Measurements from ENCODE around the gene RNF187. TPM values are rescaled to one million over a fixed set of nuclear protein-coding genes. Genes with fewer than 3 reads are reported as not detected.
A peak's percentile ranks its signal among the peaks of the same experiment; 100 is the strongest.

RNF187 gene
- total RNA-seq, 2 experiments from 2014 or later = 40.7 to 45.1 TPM

DNA sequence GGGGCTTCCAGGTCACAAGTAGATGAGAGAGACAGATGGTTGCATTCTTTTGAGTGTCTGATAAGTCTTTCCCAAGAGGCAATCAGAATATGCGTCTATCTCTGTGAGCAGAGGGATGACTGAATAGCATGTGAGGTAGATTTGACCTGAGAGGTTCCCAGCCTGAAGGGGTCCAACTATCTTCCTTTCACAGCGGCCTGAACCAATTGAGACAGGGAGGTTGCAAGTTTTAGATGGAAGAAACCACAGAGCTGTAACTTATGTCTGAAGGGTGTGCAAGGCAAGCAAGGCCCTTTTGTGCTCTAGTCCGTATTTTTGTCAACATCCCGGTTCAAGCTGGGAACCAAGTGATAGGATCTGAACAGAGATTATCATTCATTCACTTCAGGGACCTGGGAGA, 9.9 kb upstream of the RNF187 start:
- no peak for TF ChIP-seq CTCF (IDR thresholded peaks at IDR 0.05)
- Histone ChIP-seq H3K9me3 (ENCODE audit: control insufficient read depth in 1 of 2, insufficient read depth in 1 of 2, low read length in 2 of 2) (peaks cover 0 to 6% of the 10 kb centered on the region in 2 experiments), H3K27ac (ENCODE audit: low read depth in 1 of 2, low read length in 2 of 2) (no peak overlapping the region), H3K27me3 (ENCODE audit: control insufficient read depth in 1 of 2, insufficient read depth in 2 of 2, low read length in 2 of 2) (no peaks in the 10 kb centered on the region), H3K36me3 (ENCODE audit: insufficient read depth, low read length) (no peaks in the 10 kb centered on the region), H3K4me1 (ENCODE audit: insufficient read depth, low read length) (peaks cover 23% of the 10 kb centered on the region), H3K4me3 (ENCODE audit: low read length) (no peak overlapping the region)
- H3K9me3 Mint-ChIP-seq = no peaks in the 10 kb centered on the region
- ChIA-PET POLR2A (no interaction called here), CTCF (no interaction called here)
- no peak overlapping the region for H3K4me3 Mint-ChIP-seq
- no peaks in the 10 kb centered on the region for H3K36me3 Mint-ChIP-seq (ENCODE audit: low read depth)
- H3K27me3 Mint-ChIP-seq = peaks cover 6% of the 10 kb centered on the region
- no peak overlapping the region for H3K27ac Mint-ChIP-seq
- ATAC-seq (ENCODE audit: poor library complexity) = no peak
- H3K4me1 Mint-ChIP-seq (ENCODE audit: low read depth) = peaks cover 13% of the 10 kb centered on the region
- DNase-seq = no peak
- intact Hi-C loops (cut with DNase I, micrococcal nuclease) = no loop called here

GRCh38 chr1:228478326-228478725, 8.9 kb upstream of the RNF187 start:
- Mint-ChIP-seq H3K9me3 (no peaks in the 10 kb centered on the region), H3K27ac (peak overlapping the region; percentile 28), H3K4me3 (no peak overlapping the region), H3K36me3 (ENCODE audit: low read depth) (no peaks in the 10 kb centered on the region), H3K27me3 (no peaks in the 10 kb centered on the region), H3K4me1 (ENCODE audit: low read depth) (peaks cover 13% of the 10 kb centered on the region)
- no peak for TF ChIP-seq CTCF (IDR thresholded peaks at IDR 0.05)
- POLR2A ChIA-PET = interaction anchor here (1.1 to 1.5 kb wide), 2 partner anchors 20 to 21 kb away, joined by 3 to 4 read pairs; a partner anchor contains a TSS
- CTCF ChIA-PET = interaction anchor here (0.9 kb wide), 1 partner anchor 21 kb away, joined by 4 read pairs; no protein-coding TSS in a partner anchor
- DNase-seq = no peak
- no peak overlapping the region for H3K27ac ChIP-seq (ENCODE audit: low read depth in 1 of 2, low read length in 2 of 2)
- H3K4me1 ChIP-seq (ENCODE audit: insufficient read depth, low read length) = peaks cover 23% of the 10 kb centered on the region
- peaks cover 0 to 6% of the 10 kb centered on the region in 2 experiments for H3K9me3 ChIP-seq (ENCODE audit: control insufficient read depth in 1 of 2, insufficient read depth in 1 of 2, low read length in 2 of 2)
- no peak overlapping the region for H3K4me3 ChIP-seq (ENCODE audit: low read length)
- no peak for ATAC-seq (ENCODE audit: poor library complexity)
- H3K36me3 ChIP-seq (ENCODE audit: insufficient read depth, low read length) = no peaks in the 10 kb centered on the region
- intact Hi-C loops (cut with DNase I, micrococcal nuclease) = no loop called here
- H3K27me3 ChIP-seq (ENCODE audit: control insufficient read depth in 1 of 2, insufficient read depth in 2 of 2, low read length in 2 of 2) = no peaks in the 10 kb centered on the region

DNA sequence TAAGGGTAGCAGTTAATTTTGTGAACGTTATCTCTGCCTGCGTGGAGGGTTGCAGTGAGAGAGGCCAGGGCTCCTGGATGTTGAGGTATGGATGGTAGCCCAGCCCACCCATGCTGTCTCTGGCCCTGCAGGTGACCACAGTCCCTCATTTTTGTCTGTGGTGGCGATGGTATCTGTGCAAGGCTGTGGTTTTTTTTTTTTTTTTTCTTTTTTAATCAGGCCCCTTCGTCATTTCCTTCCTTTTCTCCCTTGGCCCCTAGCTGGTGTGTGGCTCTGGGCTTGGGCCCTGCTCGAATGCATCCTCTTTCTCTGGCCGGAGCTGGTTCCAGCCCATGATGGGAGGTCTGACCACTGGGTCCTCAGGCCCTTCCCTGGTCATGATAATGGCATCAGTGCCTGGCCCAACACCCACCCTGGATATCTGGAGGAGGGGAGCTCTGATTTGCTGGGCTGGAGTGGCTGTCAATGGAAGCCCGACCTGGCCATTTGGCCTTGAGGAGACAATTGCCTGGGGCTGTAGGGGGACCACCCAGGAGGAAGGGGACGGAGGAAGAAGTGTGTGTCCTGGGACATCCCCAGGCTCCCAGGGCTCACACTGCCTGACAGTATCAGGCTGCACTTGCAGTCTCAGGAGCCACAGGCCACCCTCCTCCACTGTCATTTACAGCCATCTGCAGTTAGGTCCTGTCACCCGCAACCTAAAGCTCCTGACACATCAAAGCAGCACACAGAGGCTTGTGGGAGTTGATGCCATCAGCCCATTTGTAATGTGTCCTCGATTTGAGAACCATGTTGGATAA, 8.1 kb upstream of the RNF187 start:
- CTCF ChIA-PET = interaction anchor here (0.9 to 1.0 kb wide), 2 partner anchors 16 to 22 kb away, joined by 3 to 4 read pairs; no protein-coding TSS in a partner anchor
- ATAC-seq (ENCODE audit: poor library complexity) = no peak
- peak in 2 of 14 experiments; percentile 20 to 39 for DNase-seq
- Mint-ChIP-seq H3K36me3 (ENCODE audit: low read depth) (no peaks in the 10 kb centered on the region), H3K27me3 (no peaks in the 10 kb centered on the region), H3K27ac (no peak overlapping the region), H3K4me3 (no peak overlapping the region), H3K9me3 (no peaks in the 10 kb centered on the region), H3K4me1 (ENCODE audit: low read depth) (peaks cover 13% of the 10 kb centered on the region)
- POLR2A ChIA-PET = interaction anchor here (1.1 to 1.5 kb wide), 2 partner anchors 21 to 22 kb away, joined by 3 to 4 read pairs; a partner anchor contains a TSS
- intact Hi-C loops (cut with DNase I, micrococcal nuclease) = no loop called here
- no peak for TF ChIP-seq CTCF (IDR thresholded peaks at IDR 0.05)
- Histone ChIP-seq H3K4me3 (ENCODE audit: low read length) (no peak overlapping the region), H3K9me3 (ENCODE audit: control insufficient read depth in 1 of 2, insufficient read depth in 1 of 2, low read length in 2 of 2) (peaks cover 0 to 5% of the 10 kb centered on the region in 2 experiments), H3K4me1 (ENCODE audit: insufficient read depth, low read length) (peaks cover 23% of the 10 kb centered on the region), H3K27me3 (ENCODE audit: control insufficient read depth in 1 of 2, insufficient read depth in 2 of 2, low read length in 2 of 2) (no peaks in the 10 kb centered on the region), H3K36me3 (ENCODE audit: insufficient read depth, low read length) (no peaks in the 10 kb centered on the region), H3K27ac (ENCODE audit: low read depth in 1 of 2, low read length in 2 of 2) (peak overlapping the region in 1 of 2 donors; percentile 31)
